Suprapubic skin (tissue), 4 donors: ENCODE measurements around the gene TRIO. TPM values are rescaled to one million over a fixed set of nuclear protein-coding genes. Genes with fewer than 3 reads are reported as not detected.

Experiments used
- DNase-seq, 2 donors: peaks; one replicate each; pipeline ENCODE4 v3.0.0-alpha.2; 2019; ENCODE audit warnings: low spot score in 2 of 2
- H3K27ac ChIP-seq: fragments of 200-600 bp; sonication (generic); one replicate; pipeline ENCODE4 v1.5.1; 2019
- H3K27me3 ChIP-seq: fragments of 200-600 bp; sonication (generic); one replicate; pipeline ENCODE4 v1.5.1; 2019
- H3K36me3 ChIP-seq: fragments of 200-600 bp; sonication (generic); one replicate; pipeline ENCODE4 v1.5.1; 2019
- H3K4me1 ChIP-seq: fragments of 200-600 bp; sonication (generic); one replicate; pipeline ENCODE4 v1.5.1; 2019
- H3K4me3 ChIP-seq: fragments of 200-600 bp; sonication (generic); one replicate; pipeline ENCODE4 v1.5.1; 2019; ENCODE audit warnings: mild to moderate bottlenecking
- H3K9me3 ChIP-seq: fragments of 200-600 bp; sonication (generic); one replicate; pipeline ENCODE4 v1.5.1; 2019
- EP300 ChIP-seq: sonication (generic); formaldehyde crosslinking; IDR thresholded peaks from one replicate; pipeline ENCODE4 v1.6.1; 2017; ENCODE audit warnings: antibody characterized with exemption
- POLR2A ChIP-seq, 2 donors: fragments of 450-650 bp; IDR thresholded peaks; one replicate each; pipeline ENCODE4 v1.6.1; 2017; ENCODE audit warnings: antibody characterized with exemption in 2 of 2, mild to moderate bottlenecking in 2 of 2, moderate library complexity in 2 of 2
- POLR2AphosphoS5 ChIP-seq, 3 donors: sonication (generic); formaldehyde crosslinking; IDR thresholded peaks; one replicate each; pipeline ENCODE4 v1.6.1; 2017; ENCODE audit warnings: antibody characterized with exemption in 3 of 3
- WGBS: methylation state at CpG from one replicate; pipeline ENCODE4 v1.1.5; 2018; 5-methylcytosine and 5-hydroxymethylcytosine counted together
- total RNA-seq, 4 donors: library from RNA; depleted of rRNA; stranded (reverse); fragments of >200 nt; gene quantifications; one replicate each; pipeline ENCODE4 v1.1.0, GENCODE V29; 2016
- TF ChIP-seq, protein P1 (sequence below), 2 donors: fragments of 200-600 bp in 1 of 2; fragments of 450-650 bp in 1 of 2; sonication (generic) in 1 of 2; IDR thresholded peaks; one replicate each; pipeline ENCODE4 v1.5.1; 2016 to 2019; ENCODE audit warnings: antibody characterized with exemption in 2 of 2, mild to moderate bottlenecking in 1 of 2, moderate library complexity in 1 of 2

The TRIO gene
- total RNA-seq, 4 donors from 2014 or later = 62.7 to 159 (median 70.4) TPM

GRCh38 chr5:14396737-14397136 is 253.6 kb downstream of the TRIO start:
- H3K9me3 ChIP-seq = no peaks in the 10 kb centered on the region
- peaks cover 59% of the 10 kb centered on the region for H3K36me3 ChIP-seq
- peaks cover 9% of the 10 kb centered on the region for H3K4me1 ChIP-seq
- H3K27ac ChIP-seq = no peak overlapping the region
- WGBS = 88% methylated on average over 5 of the region's 5 CpGs
- TF ChIP-seq POLR2AphosphoS5 (IDR thresholded peaks at IDR 0.05) (no peak), EP300 (no peak), POLR2A (IDR thresholded peaks at IDR 0.05) (no peak)
- TF ChIP-seq, protein P1, sequence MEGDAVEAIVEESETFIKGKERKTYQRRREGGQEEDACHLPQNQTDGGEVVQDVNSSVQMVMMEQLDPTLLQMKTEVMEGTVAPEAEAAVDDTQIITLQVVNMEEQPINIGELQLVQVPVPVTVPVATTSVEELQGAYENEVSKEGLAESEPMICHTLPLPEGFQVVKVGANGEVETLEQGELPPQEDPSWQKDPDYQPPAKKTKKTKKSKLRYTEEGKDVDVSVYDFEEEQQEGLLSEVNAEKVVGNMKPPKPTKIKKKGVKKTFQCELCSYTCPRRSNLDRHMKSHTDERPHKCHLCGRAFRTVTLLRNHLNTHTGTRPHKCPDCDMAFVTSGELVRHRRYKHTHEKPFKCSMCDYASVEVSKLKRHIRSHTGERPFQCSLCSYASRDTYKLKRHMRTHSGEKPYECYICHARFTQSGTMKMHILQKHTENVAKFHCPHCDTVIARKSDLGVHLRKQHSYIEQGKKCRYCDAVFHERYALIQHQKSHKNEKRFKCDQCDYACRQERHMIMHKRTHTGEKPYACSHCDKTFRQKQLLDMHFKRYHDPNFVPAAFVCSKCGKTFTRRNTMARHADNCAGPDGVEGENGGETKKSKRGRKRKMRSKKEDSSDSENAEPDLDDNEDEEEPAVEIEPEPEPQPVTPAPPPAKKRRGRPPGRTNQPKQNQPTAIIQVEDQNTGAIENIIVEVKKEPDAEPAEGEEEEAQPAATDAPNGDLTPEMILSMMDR (IDR thresholded peaks at IDR 0.05) = no peak
- DNase-seq = no peak
- H3K27me3 ChIP-seq = no peaks in the 10 kb centered on the region
- no peak overlapping the region for H3K4me3 ChIP-seq

DNA sequence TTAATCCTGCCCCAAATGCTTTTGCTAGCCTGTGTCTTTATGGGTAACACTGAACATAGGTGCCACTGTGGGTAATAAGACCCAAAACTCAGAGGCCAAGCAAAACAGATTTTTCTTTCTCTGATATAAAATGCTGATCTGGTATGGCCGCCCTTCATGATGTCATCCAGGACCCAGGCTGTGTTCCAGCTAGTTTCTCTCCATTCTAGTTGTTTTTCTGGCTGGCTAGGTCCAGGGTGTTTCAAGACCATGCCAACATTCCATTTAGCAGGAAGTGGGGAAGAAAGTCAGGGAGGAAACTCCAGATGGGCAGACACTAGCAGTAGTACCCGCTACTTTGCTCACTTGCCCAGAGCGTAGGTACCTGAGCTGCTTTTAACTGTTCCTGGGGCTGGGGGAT is 254.6 kb downstream of the TRIO start:
- Histone ChIP-seq H3K9me3 (no peaks in the 10 kb centered on the region), H3K36me3 (peaks cover 50% of the 10 kb centered on the region), H3K27ac (no peak overlapping the region), H3K4me3 (no peak overlapping the region), H3K27me3 (no peaks in the 10 kb centered on the region), H3K4me1 (peaks cover 9% of the 10 kb centered on the region)
- WGBS = 64% methylated on average over 3 of the region's 3 CpGs
- TF ChIP-seq, protein P1 (IDR thresholded peaks at IDR 0.05) = no peak
- TF ChIP-seq POLR2AphosphoS5 (IDR thresholded peaks at IDR 0.05) = no peak
- TF ChIP-seq EP300 = no peak
- TF ChIP-seq POLR2A (IDR thresholded peaks at IDR 0.05) = no peak
- no peak for DNase-seq

GRCh38 chr5:14399054-14399692 is 256.0 kb downstream of the TRIO start:
- 56% methylated on average over 4 of the region's 4 CpGs for WGBS
- peaks cover 35% of the 10 kb centered on the region for H3K36me3 ChIP-seq
- no peak overlapping the region for H3K4me3 ChIP-seq
- H3K27ac ChIP-seq = peak overlapping the region; percentile 21
- DNase-seq = no peak
- H3K9me3 ChIP-seq = no peaks in the 10 kb centered on the region
- H3K27me3 ChIP-seq = no peaks in the 10 kb centered on the region
- peaks cover 9% of the 10 kb centered on the region for H3K4me1 ChIP-seq
- TF ChIP-seq, protein P1 (IDR thresholded peaks at IDR 0.05) = peak in 1 of 2 donors; percentile 55
- TF ChIP-seq EP300 = no peak

DNA sequence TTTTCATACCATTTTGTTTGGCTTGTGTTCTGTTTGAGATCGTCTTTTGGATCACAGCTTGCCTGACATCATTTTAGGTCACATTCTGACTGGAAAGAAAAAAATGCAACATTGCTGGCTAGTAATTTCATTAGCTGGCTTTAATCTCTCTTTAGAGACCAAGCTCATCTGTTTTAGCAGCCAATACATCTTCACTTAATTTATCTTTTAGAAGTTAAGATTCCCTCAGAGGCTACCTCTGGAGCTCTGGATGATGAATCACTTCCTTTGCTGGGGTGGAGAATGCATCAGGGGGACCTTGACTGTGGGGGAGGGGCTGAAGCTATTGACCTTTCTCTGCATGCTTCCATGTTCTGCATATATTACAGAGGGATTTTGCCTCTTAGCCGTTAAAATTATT is 256.9 kb downstream of the TRIO start:
- Histone ChIP-seq H3K27ac (no peak overlapping the region), H3K9me3 (no peaks in the 10 kb centered on the region), H3K36me3 (peaks cover 31% of the 10 kb centered on the region), H3K4me3 (no peak overlapping the region), H3K27me3 (no peaks in the 10 kb centered on the region), H3K4me1 (peaks cover 9% of the 10 kb centered on the region)
- DNase-seq = no peak
- TF ChIP-seq, protein P1 (IDR thresholded peaks at IDR 0.05) = no peak
- TF ChIP-seq POLR2A (IDR thresholded peaks at IDR 0.05) (no peak), POLR2AphosphoS5 (IDR thresholded peaks at IDR 0.05) (no peak), EP300 (no peak)
- 69% methylated on average over 2 of the region's 2 CpGs for WGBS

DNA sequence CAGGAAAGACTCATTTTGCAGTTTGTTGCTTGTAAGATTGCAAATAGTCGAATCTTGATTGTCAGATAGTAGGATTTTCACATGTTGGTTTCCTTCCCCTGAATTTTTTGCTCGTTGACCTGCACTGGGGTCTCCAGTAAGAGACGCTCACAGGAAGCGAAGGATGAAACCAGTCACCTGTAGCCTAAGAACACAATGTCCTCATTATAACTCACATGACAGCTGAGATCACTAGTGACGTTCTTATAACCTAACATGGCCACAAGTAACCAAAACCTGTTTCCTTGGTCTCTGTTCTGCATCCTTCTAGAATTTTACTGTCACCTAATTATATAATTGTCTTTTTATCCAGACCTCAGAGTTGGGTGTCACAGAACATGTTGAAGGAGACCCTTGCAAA is 257.5 kb downstream of the TRIO start:
- H3K9me3 ChIP-seq = no peaks in the 10 kb centered on the region
- H3K27me3 ChIP-seq = no peaks in the 10 kb centered on the region
- H3K36me3 ChIP-seq = peaks cover 31% of the 10 kb centered on the region
- H3K4me1 ChIP-seq = peaks cover 9% of the 10 kb centered on the region
- no peak overlapping the region for H3K27ac ChIP-seq
- TF ChIP-seq POLR2AphosphoS5 (IDR thresholded peaks at IDR 0.05) (no peak), POLR2A (IDR thresholded peaks at IDR 0.05) (no peak), EP300 (no peak)
- TF ChIP-seq, protein P1 (IDR thresholded peaks at IDR 0.05) = no peak
- H3K4me3 ChIP-seq = no peak overlapping the region
- 88% methylated on average over 5 of the region's 5 CpGs for WGBS
- DNase-seq = no peak
